ENCODE results near the gene HPS3.
"Not testable (repeated sequence)": the region's sequence is repeated elsewhere in the genome, so short reads cannot be mapped to it uniquely, and the experiment has no call there.

- TF ChIP-seq, protein P1, sequence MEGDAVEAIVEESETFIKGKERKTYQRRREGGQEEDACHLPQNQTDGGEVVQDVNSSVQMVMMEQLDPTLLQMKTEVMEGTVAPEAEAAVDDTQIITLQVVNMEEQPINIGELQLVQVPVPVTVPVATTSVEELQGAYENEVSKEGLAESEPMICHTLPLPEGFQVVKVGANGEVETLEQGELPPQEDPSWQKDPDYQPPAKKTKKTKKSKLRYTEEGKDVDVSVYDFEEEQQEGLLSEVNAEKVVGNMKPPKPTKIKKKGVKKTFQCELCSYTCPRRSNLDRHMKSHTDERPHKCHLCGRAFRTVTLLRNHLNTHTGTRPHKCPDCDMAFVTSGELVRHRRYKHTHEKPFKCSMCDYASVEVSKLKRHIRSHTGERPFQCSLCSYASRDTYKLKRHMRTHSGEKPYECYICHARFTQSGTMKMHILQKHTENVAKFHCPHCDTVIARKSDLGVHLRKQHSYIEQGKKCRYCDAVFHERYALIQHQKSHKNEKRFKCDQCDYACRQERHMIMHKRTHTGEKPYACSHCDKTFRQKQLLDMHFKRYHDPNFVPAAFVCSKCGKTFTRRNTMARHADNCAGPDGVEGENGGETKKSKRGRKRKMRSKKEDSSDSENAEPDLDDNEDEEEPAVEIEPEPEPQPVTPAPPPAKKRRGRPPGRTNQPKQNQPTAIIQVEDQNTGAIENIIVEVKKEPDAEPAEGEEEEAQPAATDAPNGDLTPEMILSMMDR (IDR thresholded peaks at IDR 0.05) = not testable (repeated sequence)
- not testable (repeated sequence) for TF ChIP-seq POLR2AphosphoS5 (IDR thresholded peaks at IDR 0.05)
Measured at GRCh38 chr3:149097987-149098386, 31.5 kb upstream of the HPS3 start.

All from suprapubic skin (tissue), 3 donors.